NCI-H2196 treated with DMSO at 0.1 percent for 48 hours (cell line): Measurements from ENCODE around the gene ZCCHC14.
"Not testable (repeated sequence)": the region's sequence is repeated elsewhere in the genome, so short reads cannot be mapped to it uniquely, and the experiment has no call there.

ENCODE experiments used
- DNase-seq: peaks from one replicate; lab custom pipeline; 2025; ENCODE audit not compliant: unreplicated experiment; lab: John Stamatoyannopoulos, UW

The ZCCHC14 gene

DNA sequence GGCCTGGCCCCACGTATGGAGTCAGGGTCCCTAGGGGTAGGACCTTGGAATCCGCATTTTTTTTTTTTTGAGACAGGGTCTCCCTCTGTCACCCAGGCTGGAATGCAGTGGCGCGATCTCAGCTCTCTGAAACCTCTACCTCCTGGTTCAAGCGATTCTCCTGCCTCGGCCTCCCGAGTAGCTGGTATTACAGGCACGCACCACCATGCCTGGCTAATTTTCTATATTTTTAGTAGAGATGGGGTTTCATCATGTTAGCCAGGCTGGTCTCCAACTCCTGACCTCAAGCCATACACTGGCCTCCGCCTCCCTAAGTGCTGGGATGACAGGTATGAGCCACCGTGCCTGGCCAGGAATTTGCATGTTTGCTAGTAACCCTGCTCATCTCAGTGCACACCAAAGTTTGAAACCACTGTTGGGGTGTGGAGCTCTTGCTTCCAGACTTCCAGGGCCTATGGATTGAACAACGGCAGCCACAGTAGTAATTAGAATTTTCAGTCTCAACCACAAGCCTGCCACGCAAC lies 5.0 kb upstream of the ZCCHC14 start:
- not testable (repeated sequence) for DNase-seq

DNA sequence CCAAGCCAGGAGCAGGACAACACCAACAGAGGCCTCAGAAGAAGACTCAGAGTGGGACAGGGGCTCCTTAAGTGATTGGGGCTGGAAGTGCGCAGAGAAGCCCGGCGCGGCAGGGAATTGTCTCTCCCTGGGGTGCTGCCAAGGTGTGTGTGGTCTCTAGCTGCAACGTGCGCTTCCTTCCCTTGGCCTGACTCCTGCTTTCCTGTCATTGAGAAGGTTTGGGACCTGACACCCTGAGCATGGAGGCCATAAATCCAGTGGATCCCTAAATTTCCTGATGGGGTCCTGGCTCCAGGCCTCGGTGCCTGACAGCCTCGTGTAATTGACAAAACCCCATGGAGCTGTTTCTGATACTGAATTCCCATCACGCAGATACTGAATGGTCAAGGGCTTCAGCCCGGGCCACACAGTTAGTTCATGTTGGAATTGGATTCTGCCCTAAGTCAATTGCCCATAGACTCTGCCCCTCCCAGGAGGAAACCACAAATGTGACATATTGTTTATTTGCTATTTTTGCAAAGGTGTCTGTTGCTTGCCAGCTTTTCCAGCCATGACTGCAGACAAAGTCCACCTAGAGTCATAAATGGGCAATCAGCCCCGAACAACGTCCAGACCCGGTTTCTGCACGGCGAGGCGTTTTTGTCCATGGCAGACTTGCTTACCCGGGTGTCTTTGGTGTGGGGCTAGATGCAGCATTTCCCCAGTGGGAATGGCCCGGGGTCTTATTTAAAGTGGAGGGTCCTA lies 4.4 kb upstream of the ZCCHC14 start:
- not testable (repeated sequence) for DNase-seq

GRCh38 chr16:87496447-87496801 lies 3.6 kb upstream of the ZCCHC14 start:
- no peak for DNase-seq

- no peak for DNase-seq
Measured at GRCh38 chr16:87495578-87496446, 3.0 kb upstream of the ZCCHC14 start.

DNA sequence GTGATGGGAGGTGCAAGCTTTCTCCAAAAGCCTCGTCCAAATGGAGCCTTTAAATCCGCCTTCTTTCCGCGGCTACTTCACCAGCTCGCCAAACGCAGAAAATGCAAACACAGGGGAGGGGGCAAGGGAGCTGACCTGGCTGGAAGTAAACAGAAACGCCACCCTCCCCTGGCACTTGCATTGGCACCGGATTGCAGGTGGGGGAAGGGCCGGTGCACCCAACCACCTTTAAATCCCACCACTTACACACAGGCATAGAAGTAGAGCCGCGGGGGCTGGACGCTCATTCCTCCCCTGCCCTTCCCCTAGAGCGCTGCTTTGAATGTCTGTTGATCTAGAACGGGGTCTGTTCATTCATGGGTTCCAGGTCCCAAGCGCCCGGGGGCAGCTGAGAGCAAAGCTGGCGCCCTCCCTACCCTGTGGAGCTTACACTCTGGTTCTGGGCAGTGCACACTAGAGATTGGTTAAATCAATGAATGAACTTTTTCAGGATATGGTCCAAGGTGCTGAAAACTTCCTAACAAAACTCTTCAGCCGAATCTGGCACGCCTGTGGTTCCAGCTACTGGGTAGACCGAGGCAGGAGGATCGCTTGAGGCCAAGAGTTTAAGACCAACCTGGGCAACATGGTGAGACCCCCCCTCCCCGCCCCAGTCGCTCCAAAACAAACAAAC lies 920 bp upstream of the ZCCHC14 start:
- DNase-seq = no peak

GRCh38 chr16:87492291-87492630 lies 563 bp downstream of the ZCCHC14 start:
- DNase-seq = no peak

DNA sequence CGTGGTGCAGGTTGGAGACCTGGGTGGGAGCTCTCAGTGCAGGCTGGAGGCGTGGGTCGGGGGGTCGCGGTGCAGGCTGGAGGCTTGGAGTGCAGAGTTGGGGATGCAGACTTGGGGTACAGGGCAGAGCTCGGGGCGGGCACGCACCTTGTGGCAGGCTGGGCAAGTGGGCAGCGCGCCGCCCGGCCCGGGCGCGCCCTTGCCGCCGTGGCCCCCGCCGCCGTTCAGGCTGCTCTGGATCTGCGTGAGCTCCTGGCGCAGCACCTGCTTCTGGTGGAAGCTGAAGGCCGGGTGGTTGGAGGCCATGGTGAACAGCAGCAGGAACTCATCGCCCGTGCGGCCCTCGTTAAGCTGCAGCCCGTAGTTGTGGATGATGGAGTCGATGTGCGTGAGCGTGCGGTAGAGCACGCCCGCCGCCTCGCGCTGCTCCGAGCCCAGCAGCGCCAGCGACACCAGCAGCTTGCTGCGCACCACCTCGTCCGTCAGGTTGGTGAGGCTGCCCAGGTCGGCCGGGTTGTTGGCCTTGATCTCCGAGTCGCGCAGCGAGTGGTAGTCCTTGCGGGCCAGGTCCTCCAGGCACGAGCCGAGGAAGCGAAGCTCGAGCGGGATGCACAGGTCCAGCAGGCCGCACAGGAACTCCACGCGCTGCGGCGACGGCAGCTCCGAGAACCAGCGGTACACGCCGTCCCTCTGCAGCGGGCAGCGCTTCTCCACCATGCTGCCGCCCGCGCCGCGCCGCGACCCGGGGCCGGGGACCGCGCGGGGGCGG lies 1.1 kb downstream of the ZCCHC14 start:
- DNase-seq = no peak

- not testable (repeated sequence) for DNase-seq
Measured at GRCh38 chr16:87490799-87491521, 1.9 kb downstream of the ZCCHC14 start.

GRCh38 chr16:87490096-87490798 lies 2.6 kb downstream of the ZCCHC14 start:
- DNase-seq = no peak

- DNase-seq = no peak
Measured at GRCh38 chr16:87489434-87490045, 3.3 kb downstream of the ZCCHC14 start.

DNA sequence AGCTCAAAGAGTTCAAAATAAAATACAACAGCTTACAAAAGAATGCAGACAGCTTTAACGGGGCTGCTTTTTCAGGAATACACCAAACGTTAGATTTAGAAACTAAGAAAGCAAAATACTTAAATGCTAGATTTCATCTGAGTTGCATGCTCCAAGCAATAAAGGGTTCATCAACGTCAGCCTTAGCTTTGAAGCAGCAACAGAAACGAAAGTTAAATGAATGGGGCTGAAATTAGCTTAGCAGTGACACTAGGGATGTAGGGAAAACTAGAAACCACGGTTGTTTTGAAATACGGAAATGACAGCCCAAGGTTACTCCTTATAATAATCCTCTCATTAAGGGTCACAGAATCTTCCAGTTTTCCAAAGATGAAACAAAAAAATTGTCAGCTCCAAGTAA lies 3.9 kb downstream of the ZCCHC14 start:
- DNase-seq = not testable (repeated sequence)

DNA sequence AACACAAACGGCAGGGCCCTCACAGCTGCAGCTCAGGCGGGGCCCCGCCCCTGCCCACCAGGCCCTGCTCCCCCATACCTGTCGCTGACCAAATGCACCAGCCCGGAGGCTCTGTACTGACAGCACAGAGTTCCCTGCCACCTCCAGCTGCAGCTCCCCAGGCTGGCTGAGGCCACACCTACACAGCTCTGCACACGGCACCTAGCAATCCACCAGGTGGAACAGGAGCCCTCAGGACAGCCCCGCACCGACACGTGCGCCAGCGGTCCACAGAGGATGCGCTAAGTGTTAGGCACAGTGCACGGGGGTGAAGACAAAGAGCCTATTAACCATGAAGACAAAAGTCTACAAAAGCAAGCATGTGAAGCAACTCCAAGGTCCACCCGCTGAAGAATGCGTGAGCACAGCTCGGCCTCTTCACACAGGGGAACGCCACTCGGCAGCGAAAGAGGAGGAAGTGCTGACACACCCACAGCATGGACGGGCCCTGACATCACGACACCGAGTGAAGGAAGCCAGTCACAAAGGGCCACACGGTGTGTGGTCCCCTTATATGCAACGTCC lies 5.4 kb downstream of the ZCCHC14 start:
- peak; percentile 25 for DNase-seq

DNA sequence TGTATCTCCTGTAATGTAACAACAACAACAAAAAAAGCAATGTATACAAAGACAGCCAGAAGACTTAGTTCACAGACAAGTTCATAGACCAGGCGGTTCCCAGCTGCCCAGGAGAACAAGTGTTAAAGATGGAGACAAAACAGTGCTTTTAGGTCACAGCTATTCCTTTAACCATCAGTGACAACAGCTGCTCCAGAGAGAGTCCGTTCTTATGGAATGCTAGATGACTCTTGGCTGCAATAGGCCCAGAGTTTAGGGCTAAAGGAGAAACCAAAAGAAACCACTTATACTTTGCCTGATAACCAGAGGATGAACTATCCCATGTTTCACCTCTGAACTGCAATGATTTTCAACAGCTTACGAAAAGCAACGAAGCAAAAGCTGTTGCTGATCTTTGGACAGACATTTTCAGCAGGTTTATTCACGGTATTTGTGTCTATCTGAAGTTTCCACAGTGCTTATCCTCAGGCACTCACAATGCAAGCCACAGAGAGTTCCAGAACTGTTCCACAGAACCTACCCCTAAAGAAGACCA lies 6.0 kb downstream of the ZCCHC14 start:
- no peak for DNase-seq

DNA sequence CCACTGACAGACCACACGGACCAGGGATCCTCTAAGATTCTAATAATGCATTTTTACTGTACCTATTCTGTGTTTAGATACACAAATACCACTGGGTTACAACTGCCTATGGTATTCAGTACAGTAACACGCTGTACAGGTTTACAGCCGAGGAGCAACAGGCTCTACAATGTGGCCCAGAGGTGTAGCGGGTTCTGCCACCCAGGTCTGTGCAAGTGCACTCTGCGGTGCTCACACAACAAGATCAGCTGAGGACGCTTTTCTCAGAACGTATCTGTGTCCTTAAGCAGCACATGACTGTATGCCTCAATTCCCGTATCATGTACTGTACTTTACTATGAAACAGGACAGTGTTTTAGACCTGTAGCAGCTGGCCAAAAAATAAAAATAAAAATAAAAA lies 6.5 kb downstream of the ZCCHC14 start:
- no peak for DNase-seq

DNA sequence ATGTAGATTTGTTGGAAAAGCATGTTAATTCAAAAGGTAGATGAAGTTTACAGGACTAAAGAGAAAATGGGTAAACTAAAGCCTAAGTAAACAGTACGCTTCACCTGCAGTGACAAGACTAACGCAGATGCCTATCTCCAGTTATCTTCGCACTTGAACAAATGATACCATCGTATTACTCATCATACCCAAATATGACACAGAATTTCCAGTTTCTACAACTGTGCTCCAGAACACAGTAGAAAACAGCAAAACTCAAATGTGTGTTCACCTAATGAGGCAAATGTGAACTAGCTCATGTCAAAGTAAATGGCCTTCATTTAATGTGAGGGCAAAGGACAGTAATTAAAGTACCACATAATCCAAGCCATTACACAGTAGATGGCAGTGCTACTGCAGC lies 7.0 kb downstream of the ZCCHC14 start:
- DNase-seq = not testable (repeated sequence)

DNA sequence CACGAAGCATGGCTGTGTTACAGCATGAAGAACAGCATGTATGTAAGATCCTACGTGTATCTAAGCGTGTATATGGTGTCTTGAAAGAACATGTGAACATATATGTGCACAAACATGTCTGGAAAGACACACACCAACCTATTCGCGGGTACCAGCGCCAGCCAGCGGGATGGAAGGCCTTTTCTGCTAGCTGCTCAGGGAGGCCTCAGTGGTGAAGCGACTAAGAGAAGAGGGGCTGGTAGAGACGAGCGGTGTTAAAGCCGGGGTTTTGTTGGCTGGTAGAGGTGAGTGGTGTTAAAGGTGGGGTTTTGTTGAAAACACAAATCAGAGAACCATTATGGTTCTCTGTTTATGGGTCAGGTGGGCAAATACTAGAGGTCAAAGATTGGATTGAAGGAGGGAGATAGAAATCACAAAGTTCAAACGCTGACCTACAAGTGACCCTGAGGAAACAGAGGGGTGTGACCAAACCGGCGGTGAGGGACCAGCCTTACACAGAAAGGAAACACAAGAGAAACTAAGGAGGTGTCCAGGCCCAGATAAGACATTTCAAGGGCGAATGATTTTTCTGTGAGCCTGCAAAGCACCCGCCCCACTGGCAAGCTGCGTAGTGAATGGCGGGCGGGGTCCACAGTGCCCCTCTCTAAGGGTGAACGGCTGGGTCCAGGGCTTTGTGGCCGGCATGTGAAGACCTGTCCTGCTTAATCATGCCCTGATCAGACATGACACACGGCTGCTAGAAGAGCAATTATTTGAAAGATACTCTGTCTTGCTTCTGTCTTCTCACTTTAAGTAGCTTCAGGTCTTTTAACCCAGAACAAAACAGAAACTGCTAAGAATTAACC lies 8.1 kb downstream of the ZCCHC14 start:
- DNase-seq = no peak

DNA sequence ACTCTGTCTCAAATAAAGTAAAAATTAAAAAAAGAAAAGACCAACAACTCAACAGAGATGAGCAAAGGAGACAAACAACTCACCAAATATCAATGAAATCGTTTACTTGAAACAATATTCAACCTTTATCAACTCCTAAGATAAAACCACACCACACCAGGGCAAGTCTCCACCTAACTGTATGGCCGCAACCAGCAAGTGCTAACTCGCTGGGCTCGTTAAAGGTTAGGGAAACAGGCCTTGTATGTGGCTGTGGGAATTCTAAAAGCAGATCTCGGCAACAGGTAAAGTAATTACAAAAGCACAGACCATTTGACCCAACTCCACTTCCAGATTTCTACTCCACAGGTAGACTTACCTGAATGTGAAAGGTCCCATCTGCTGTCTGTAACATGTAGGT lies 9.3 kb downstream of the ZCCHC14 start:
- DNase-seq = no peak

- not testable (repeated sequence) for DNase-seq
Measured at GRCh38 chr16:87482670-87483069, 10.2 kb downstream of the ZCCHC14 start.
